ENCODE measurements around the gene MRPL37.

MRPL37 gene

GRCh38 chr1:54176621-54177327 is 23.2 kb upstream of the MRPL37 start:
- DNase-seq (ENCODE audit: extremely low spot score), result no peak
- ChIA-PET CTCF (no interaction called here), POLR2A (no interaction called here)

GRCh38 chr1:54177726-54178125 is 22.2 kb upstream of the MRPL37 start:
- TF ChIP-seq LEF1 (IDR thresholded peaks at IDR 0.05; ENCODE audit: borderline replicate concordance), result no peak
- no peak for TF ChIP-seq TARDBP (IDR thresholded peaks at IDR 0.05)
- TF ChIP-seq PKNOX1 (IDR thresholded peaks at IDR 0.05), result no peak
- TF ChIP-seq SP1 (IDR thresholded peaks at IDR 0.05), result no peak
- TF ChIP-seq NFRKB (IDR thresholded peaks at IDR 0.05), result no peak
- TF ChIP-seq ZNF384 (IDR thresholded peaks at IDR 0.05), result no peak
- TF ChIP-seq FOXK2 (IDR thresholded peaks at IDR 0.05), result no peak
- no peak for TF ChIP-seq ELF4 (IDR thresholded peaks at IDR 0.05)
- TF ChIP-seq BHLHE40 (IDR thresholded peaks at IDR 0.05; ENCODE audit: borderline replicate concordance), result no peak
- TF ChIP-seq SUZ12 (IDR thresholded peaks at IDR 0.05), result no peak
- TF ChIP-seq L3MBTL2 (conservative IDR thresholded peaks at IDR 0.05), result no peak
- TF ChIP-seq ARNT (IDR thresholded peaks at IDR 0.05), result no peak
- no peak for TF ChIP-seq FOXM1 (IDR thresholded peaks at IDR 0.05; ENCODE audit: borderline replicate concordance)
- TF ChIP-seq HDGF (IDR thresholded peaks at IDR 0.05; ENCODE audit: borderline replicate concordance), result no peak
- no peak for TF ChIP-seq CTBP1 (IDR thresholded peaks at IDR 0.05; ENCODE audit: borderline replicate concordance)
- no peak for TF ChIP-seq FOXA1 (IDR thresholded peaks at IDR 0.05)
- no peak for DNase-seq (ENCODE audit: extremely low spot score)
- CTCF ChIA-PET, result no interaction called here
- POLR2A ChIA-PET, result no interaction called here

More at GRCh38 chr1:54176621-54177327, 23.2 kb upstream of the MRPL37 start:
- TF ChIP-seq FOXA1 (IDR thresholded peaks at IDR 0.05), result no peak
- no peak for TF ChIP-seq HDGF (IDR thresholded peaks at IDR 0.05; ENCODE audit: borderline replicate concordance)
- TF ChIP-seq L3MBTL2 (conservative IDR thresholded peaks at IDR 0.05), result no peak
- no peak for TF ChIP-seq LEF1 (IDR thresholded peaks at IDR 0.05; ENCODE audit: borderline replicate concordance)
- no peak for TF ChIP-seq CTBP1 (IDR thresholded peaks at IDR 0.05; ENCODE audit: borderline replicate concordance)
- TF ChIP-seq FOXK2 (IDR thresholded peaks at IDR 0.05), result no peak
- no peak for TF ChIP-seq PKNOX1 (IDR thresholded peaks at IDR 0.05)
- TF ChIP-seq NFRKB (IDR thresholded peaks at IDR 0.05), result no peak
- TF ChIP-seq BHLHE40 (IDR thresholded peaks at IDR 0.05; ENCODE audit: borderline replicate concordance), result no peak
- TF ChIP-seq TARDBP (IDR thresholded peaks at IDR 0.05), result no peak

GRCh38 chr1:54178296-54179070 is 21.5 kb upstream of the MRPL37 start:
- TF ChIP-seq LEF1 (IDR thresholded peaks at IDR 0.05; ENCODE audit: borderline replicate concordance) (no peak), TARDBP (IDR thresholded peaks at IDR 0.05) (no peak), L3MBTL2 (conservative IDR thresholded peaks at IDR 0.05) (no peak), ZNF384 (IDR thresholded peaks at IDR 0.05) (no peak), SUZ12 (IDR thresholded peaks at IDR 0.05) (no peak), BHLHE40 (IDR thresholded peaks at IDR 0.05; ENCODE audit: borderline replicate concordance) (no peak), FOXA1 (IDR thresholded peaks at IDR 0.05) (no peak), ELF4 (IDR thresholded peaks at IDR 0.05) (no peak), FOXM1 (IDR thresholded peaks at IDR 0.05; ENCODE audit: borderline replicate concordance) (no peak), SP1 (IDR thresholded peaks at IDR 0.05) (no peak), HDGF (IDR thresholded peaks at IDR 0.05; ENCODE audit: borderline replicate concordance) (no peak), CTBP1 (IDR thresholded peaks at IDR 0.05; ENCODE audit: borderline replicate concordance) (no peak), FOXK2 (IDR thresholded peaks at IDR 0.05) (no peak), PKNOX1 (IDR thresholded peaks at IDR 0.05) (no peak)
- POLR2A ChIA-PET, result no interaction called here
- no peak for DNase-seq (ENCODE audit: extremely low spot score)
- CTCF ChIA-PET, result no interaction called here

GRCh38 chr1:54180701-54181360 is 19.1 kb upstream of the MRPL37 start:
- ChIA-PET POLR2A (no interaction called here), CTCF (interaction anchor here (0.5 to 1.6 kb wide), 6 partner anchors 10 to 630 kb away, joined by 3 to 6 read pairs (median 4); no protein-coding TSS in a partner anchor)
- no peak for DNase-seq (ENCODE audit: extremely low spot score)
- TF ChIP-seq ZNF384 (IDR thresholded peaks at IDR 0.05) (no peak), CTBP1 (IDR thresholded peaks at IDR 0.05; ENCODE audit: borderline replicate concordance) (no peak), FOXK2 (IDR thresholded peaks at IDR 0.05) (no peak), BHLHE40 (IDR thresholded peaks at IDR 0.05; ENCODE audit: borderline replicate concordance) (no peak), PKNOX1 (IDR thresholded peaks at IDR 0.05) (no peak), ARNT (IDR thresholded peaks at IDR 0.05) (no peak), HDGF (IDR thresholded peaks at IDR 0.05; ENCODE audit: borderline replicate concordance) (no peak), SP1 (IDR thresholded peaks at IDR 0.05) (no peak)

GRCh38 chr1:54186056-54186455 is 13.9 kb upstream of the MRPL37 start:
- ChIA-PET CTCF (no interaction called here), POLR2A (interaction anchor here (0.9 kb wide), 1 partner anchor 14 kb away, joined by 4 read pairs; the partner anchor contains the start of gene MRPL37)
- DNase-seq (ENCODE audit: extremely low spot score), result no peak
- TF ChIP-seq TARDBP (IDR thresholded peaks at IDR 0.05) (no peak), HDGF (IDR thresholded peaks at IDR 0.05; ENCODE audit: borderline replicate concordance) (no peak), ELF4 (IDR thresholded peaks at IDR 0.05) (no peak), LEF1 (IDR thresholded peaks at IDR 0.05; ENCODE audit: borderline replicate concordance) (no peak), ARNT (IDR thresholded peaks at IDR 0.05) (no peak), SP1 (IDR thresholded peaks at IDR 0.05) (no peak), NFRKB (IDR thresholded peaks at IDR 0.05) (no peak), FOXM1 (IDR thresholded peaks at IDR 0.05; ENCODE audit: borderline replicate concordance) (no peak), CTBP1 (IDR thresholded peaks at IDR 0.05; ENCODE audit: borderline replicate concordance) (no peak), BHLHE40 (IDR thresholded peaks at IDR 0.05; ENCODE audit: borderline replicate concordance) (no peak), SUZ12 (IDR thresholded peaks at IDR 0.05) (no peak), L3MBTL2 (conservative IDR thresholded peaks at IDR 0.05) (no peak), ZNF384 (IDR thresholded peaks at IDR 0.05) (no peak), PKNOX1 (IDR thresholded peaks at IDR 0.05) (no peak), FOXA1 (IDR thresholded peaks at IDR 0.05) (no peak), FOXK2 (IDR thresholded peaks at IDR 0.05) (no peak)

Measured in HEK293T (cell line).